HEK293 (cell line): ENCODE measurements around the gene ZNF367.
A peak's percentile ranks its signal among the peaks of the same experiment; 100 is the strongest.

Experiments
- INSM2 ChIP-seq: fragments of 450-650 bp; formaldehyde crosslinking; IDR thresholded peaks from 2 replicates; pipeline ENCODE4 v1.5.1; 2016; ENCODE audit warnings: missing biosample characterization, missing genetic modification characterization
- KLF16 ChIP-seq: fragments of 450-650 bp; formaldehyde crosslinking; IDR thresholded peaks from 2 replicates; pipeline ENCODE4 v1.5.1; 2017; ENCODE audit warnings: missing biosample characterization, missing genetic modification characterization
- PRDM10 ChIP-seq: fragments of 450-650 bp; formaldehyde crosslinking; IDR thresholded peaks from 2 replicates; pipeline ENCODE4 v1.5.1; 2016; ENCODE audit warnings: missing biosample characterization, missing genetic modification characterization
- PRDM6 ChIP-seq: fragments of 450-650 bp; formaldehyde crosslinking; IDR thresholded peaks from 2 replicates; pipeline ENCODE4 v1.5.1; 2017; ENCODE audit warnings: missing biosample characterization, missing genetic modification characterization
- RBAK ChIP-seq: fragments of 450-650 bp; formaldehyde crosslinking; IDR thresholded peaks from 2 replicates; pipeline ENCODE4 v1.5.1; 2016; ENCODE audit warnings: missing biosample characterization, missing genetic modification characterization
- SP3 ChIP-seq: fragments of 450-650 bp; formaldehyde crosslinking; IDR thresholded peaks from 2 replicates; pipeline ENCODE4 v1.5.1; 2016; ENCODE audit warnings: missing biosample characterization, missing genetic modification characterization
- ZBTB21 ChIP-seq: fragments of 450-650 bp; formaldehyde crosslinking; IDR thresholded peaks from 2 replicates; pipeline ENCODE4 v1.5.1; 2017; ENCODE audit warnings: missing biosample characterization, missing genetic modification characterization
- ZFHX2 ChIP-seq: fragments of 450-650 bp; formaldehyde crosslinking; conservative IDR thresholded peaks from 2 replicates; pipeline ENCODE4 v1.5.1; 2016; ENCODE audit warnings: missing biosample characterization, missing genetic modification characterization
- ZIC2 ChIP-seq: fragments of 450-650 bp; formaldehyde crosslinking; IDR thresholded peaks from 2 replicates; pipeline ENCODE4 v1.5.1; 2016; ENCODE audit warnings: missing biosample characterization, missing genetic modification characterization
- ZNF112 ChIP-seq: fragments of 450-650 bp; formaldehyde crosslinking; IDR thresholded peaks from 2 replicates; pipeline ENCODE4 v1.5.0; 2017; ENCODE audit warnings: missing biosample characterization, missing genetic modification characterization
- ZNF18 ChIP-seq: fragments of 450-650 bp; formaldehyde crosslinking; IDR thresholded peaks from 2 replicates; pipeline ENCODE4 v1.5.1; 2016; ENCODE audit warnings: missing biosample characterization, missing genetic modification characterization
- ZNF514 ChIP-seq: fragments of 450-650 bp; formaldehyde crosslinking; IDR thresholded peaks from 2 replicates; pipeline ENCODE4 v1.5.1; 2016; ENCODE audit warnings: missing biosample characterization, missing genetic modification characterization
- ZNF529 ChIP-seq: fragments of 450-650 bp; formaldehyde crosslinking; IDR thresholded peaks from 2 replicates; pipeline ENCODE4 v1.5.1; 2017; ENCODE audit warnings: missing genetic modification characterization, missing biosample characterization; ENCODE audit not compliant: insufficient replicate concordance
- ZNF544 ChIP-seq: fragments of 450-650 bp; formaldehyde crosslinking; IDR thresholded peaks from 2 replicates; pipeline ENCODE4 v1.5.0; 2017; ENCODE audit warnings: missing biosample characterization, missing genetic modification characterization
- ZNF548 ChIP-seq: fragments of 450-650 bp; formaldehyde crosslinking; IDR thresholded peaks from 2 replicates; pipeline ENCODE4 v1.5.1; 2016; ENCODE audit warnings: missing biosample characterization, missing genetic modification characterization
- ZNF558 ChIP-seq: fragments of 450-650 bp; formaldehyde crosslinking; IDR thresholded peaks from 2 replicates; pipeline ENCODE4 v1.5.1; 2016; ENCODE audit warnings: missing biosample characterization, missing genetic modification characterization
- ZNF629 ChIP-seq: fragments of 450-650 bp; formaldehyde crosslinking; IDR thresholded peaks from 2 replicates; pipeline ENCODE4 v1.5.1; 2017; ENCODE audit warnings: missing biosample characterization, missing genetic modification characterization
- ZNF777 ChIP-seq: fragments of 450-650 bp; formaldehyde crosslinking; IDR thresholded peaks from 2 replicates; pipeline ENCODE4 v1.5.1; 2017; ENCODE audit warnings: missing biosample characterization, missing genetic modification characterization, borderline replicate concordance
- ZNF791 ChIP-seq: fragments of 450-650 bp; formaldehyde crosslinking; IDR thresholded peaks from 2 replicates; pipeline ENCODE4 v1.5.1; 2016; ENCODE audit warnings: missing biosample characterization, missing genetic modification characterization
- ZSCAN30 ChIP-seq: fragments of 450-650 bp; IDR thresholded peaks from 2 replicates; pipeline ENCODE4 v1.5.1; 2018; ENCODE audit warnings: missing biosample characterization, mild to moderate bottlenecking, missing genetic modification characterization, moderate library complexity

Gene ZNF367

GRCh38 chr9:96420468-96421219, 2.5 kb upstream of the ZNF367 start (continued):
- TF ChIP-seq ZNF777 (tag by site-specific recombination) (no peak), ZNF558 (0 out of 2 replicates have a peak, but pooled peaks have one; percentile 41), ZIC2 (no peak), ZNF544 (tag by site-specific recombination) (no peak), ZNF548 (tag by site-specific recombination) (no peak), SP3 (tag by site-specific recombination) (peak; percentile 45; the same call in 1 of the 2 replicates), ZFHX2 (tag by site-specific recombination) (no peak), ZNF791 (tag by site-specific recombination) (no peak), PRDM6 (tag by site-specific recombination) (peak; percentile 1; the same call in 1 of the 2 replicates), RBAK (tag by site-specific recombination) (no peak), PRDM10 (peak; percentile 36; the same call in 1 of the 2 replicates), ZNF514 (no peak), ZSCAN30 (tag by site-specific recombination) (no peak), KLF16 (no peak), INSM2 (peak; percentile 60; the same call in 1 of the 2 replicates), ZBTB21 (peak; percentile 23; the same call in 1 of the 2 replicates), ZNF112 (tag by site-specific recombination) (no peak), ZNF629 (tag by site-specific recombination) (peak; percentile 78), ZNF18 (tag by site-specific recombination) (peak; percentile 70; the same call in 1 of the 2 replicates), ZNF529 (tag by site-specific recombination) (no peak)
